HG02610 (cell line): Measurements from ENCODE around the gene NLGN4Y.
"Not testable (repeated sequence)": the region's sequence is repeated elsewhere in the genome, so short reads cannot be mapped to it uniquely, and the experiment has no call there.

Experiments
- ATAC-seq: cut with Tn5 transposase; IDR thresholded peaks from one replicate; pipeline ENCODE4 v1.9.1; 2021; ENCODE audit warnings: mild to moderate bottlenecking, moderate library complexity; ENCODE audit not compliant: unreplicated experiment

Gene NLGN4Y

GRCh38 chrY:14834103-14835060 is 310.1 kb downstream of the NLGN4Y start:
- peak; percentile 78 for ATAC-seq

GRCh38 chrY:14837466-14837865 is 313.1 kb downstream of the NLGN4Y start:
- ATAC-seq, result no peak

GRCh38 chrY:14850734-14851133 is 326.4 kb downstream of the NLGN4Y start:
- ATAC-seq, result no peak

GRCh38 chrY:14860448-14860847 is 336.1 kb downstream of the NLGN4Y start:
- ATAC-seq, result no peak

- not testable (repeated sequence) for ATAC-seq
These were observed 336.7 kb downstream of the NLGN4Y start for GRCh38 chrY:14861033-14861432.

- no peak for ATAC-seq
These were observed 347.6 kb downstream of the NLGN4Y start for GRCh38 chrY:14871971-14872370.
